ENCODE results near the gene PSMD8.
A peak's percentile ranks its signal among the peaks of the same experiment; 100 is the strongest.
"Not testable (repeated sequence)": the region's sequence is repeated elsewhere in the genome, so short reads cannot be mapped to it uniquely, and the experiment has no call there.

PSMD8 gene

DNA sequence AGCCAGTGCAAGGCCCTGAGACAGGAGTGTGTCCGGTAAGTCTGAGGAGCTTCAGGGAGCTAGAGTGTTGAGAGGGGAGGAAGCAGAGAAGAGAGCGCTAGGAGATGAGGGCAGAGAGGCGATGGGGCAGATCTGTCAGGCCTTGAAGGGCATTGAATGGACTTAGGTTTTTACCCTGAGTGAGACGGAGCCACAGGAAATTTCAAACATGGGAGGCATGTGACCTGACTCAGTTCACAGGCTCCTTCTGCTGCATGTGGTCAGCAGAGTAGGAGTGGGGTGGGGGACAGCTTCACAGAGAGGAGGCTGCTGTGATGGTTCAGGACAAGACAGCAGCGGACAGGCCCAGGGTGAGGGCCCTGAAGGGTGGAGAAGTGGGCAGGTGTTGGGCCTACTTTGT is 26.0 kb downstream of the PSMD8 start:
- ATAC-seq (replicated peaks) (no peak), DNase-seq (no peak)
- no peak overlapping the region for H3K4me3 Mint-ChIP-seq
- no peaks in the 10 kb centered on the region for H3K9me3 Mint-ChIP-seq
- peaks cover 3 to 5% of the 10 kb centered on the region in 2 donors for H3K36me3 Mint-ChIP-seq
- H3K27me3 Mint-ChIP-seq, result peaks cover 27 to 50% of the 10 kb centered on the region in 2 donors
- H3K4me1 Mint-ChIP-seq, result peaks cover 7 to 29% of the 10 kb centered on the region in 2 donors
- no peak overlapping the region for H3K27ac Mint-ChIP-seq

DNA sequence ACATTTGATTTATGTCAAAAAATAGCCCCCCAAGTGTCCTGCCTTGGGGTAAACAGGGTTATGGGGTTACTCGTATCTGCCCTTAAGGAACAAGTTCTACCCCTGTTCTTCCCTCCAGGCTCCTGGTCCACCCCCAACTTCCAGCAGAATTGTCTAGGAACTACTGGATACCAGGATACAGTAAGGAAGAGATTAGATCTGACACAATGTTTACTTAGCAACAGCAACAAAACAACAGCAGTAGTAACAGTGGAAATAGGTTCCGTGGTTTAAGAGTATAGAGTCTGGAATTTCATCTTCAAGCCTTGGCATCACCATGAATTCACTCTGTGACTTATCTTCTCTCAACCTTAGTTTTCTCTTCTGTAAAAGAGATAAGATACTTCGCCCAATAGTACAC is 26.8 kb downstream of the PSMD8 start:
- DNase-seq, result no peak
- no peak for ATAC-seq (replicated peaks)
- Mint-ChIP-seq H3K4me3 (no peak overlapping the region), H3K36me3 (peaks cover 4 to 6% of the 10 kb centered on the region in 2 donors), H3K27ac (no peak overlapping the region), H3K27me3 (peaks cover 27 to 49% of the 10 kb centered on the region in 2 donors), H3K9me3 (no peaks in the 10 kb centered on the region), H3K4me1 (peaks cover 7 to 31% of the 10 kb centered on the region in 2 donors)

DNA sequence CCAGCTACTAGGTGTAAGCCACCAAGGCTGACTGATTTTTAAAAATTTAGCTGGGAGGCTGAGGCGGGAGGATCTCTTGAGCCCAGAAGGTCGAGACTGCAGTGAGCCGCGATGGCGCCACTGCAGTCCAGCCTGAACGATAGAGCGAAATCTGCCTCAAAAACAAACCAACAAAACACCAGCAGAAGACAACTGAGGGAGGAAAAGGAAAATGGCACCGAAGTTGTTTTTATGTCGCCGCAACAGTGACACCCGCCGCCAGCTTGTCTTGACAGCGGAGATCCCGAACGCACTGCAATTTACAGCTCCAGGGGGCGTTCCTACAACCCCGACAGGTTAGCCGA is 28.2 kb downstream of the PSMD8 start:
- Mint-ChIP-seq H3K4me1 (peaks cover 7 to 22% of the 10 kb centered on the region in 2 donors), H3K9me3 (no peaks in the 10 kb centered on the region), H3K36me3 (peaks cover 6 to 10% of the 10 kb centered on the region in 2 donors), H3K27me3 (peaks cover 13 to 35% of the 10 kb centered on the region in 2 donors), H3K4me3 (peak overlapping the region; percentile 93 to 96), H3K27ac (peak overlapping the region; percentile 96)
- ATAC-seq (replicated peaks), result no peak
- DNase-seq, result no peak

DNA sequence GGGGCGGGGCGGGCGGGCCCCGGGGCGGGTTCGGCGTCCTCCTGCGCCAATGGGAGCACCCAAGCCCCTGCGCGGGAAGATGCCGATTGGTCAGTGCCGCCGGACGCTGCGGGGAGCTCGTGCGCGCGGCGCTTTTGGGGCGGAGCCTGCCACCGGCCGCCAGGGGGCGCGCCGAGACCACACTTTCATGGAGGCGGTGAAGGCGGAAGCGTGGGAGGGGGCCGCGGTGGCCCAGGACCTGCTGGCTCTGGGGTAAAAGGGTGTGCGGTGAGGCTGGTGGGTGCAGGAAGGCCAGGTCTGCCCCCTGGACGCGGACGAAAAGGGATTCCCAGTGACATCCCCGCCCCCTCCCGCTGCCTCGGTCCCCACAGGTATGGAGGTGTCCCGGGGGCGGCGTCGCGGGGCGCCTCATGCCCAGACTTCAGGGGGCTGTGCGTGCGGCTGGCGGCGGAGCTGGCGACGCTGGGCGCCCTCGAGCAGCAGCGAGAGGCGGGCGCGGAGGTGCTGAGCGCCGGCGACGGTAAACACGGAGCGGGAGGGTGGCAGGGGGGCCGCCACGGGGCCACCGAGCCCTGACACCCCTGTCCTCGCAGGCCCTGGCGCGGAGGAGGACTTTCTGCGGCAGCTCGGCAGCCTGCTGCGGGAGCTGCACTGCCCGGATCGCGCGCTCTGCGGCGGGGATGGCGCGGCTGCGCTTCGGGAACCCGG is 28.8 kb downstream of the PSMD8 start, which contains the start of gene FAM98C:
FAM98C (plus strand) TSS at position 127 of the 708 bp plus-strand sequence; CDS start at position 188, 61 bp downstream.
- Mint-ChIP-seq H3K36me3 (peaks cover 9 to 14% of the 10 kb centered on the region in 2 donors), H3K4me3 (peak within 1 kb of the TSS; percentile 93 to 96), H3K27me3 (peaks cover 12 to 30% of the 10 kb centered on the region in 2 donors), H3K9me3 (no peaks in the 10 kb centered on the region), H3K27ac (peak within 1 kb of the TSS; percentile 96), H3K4me1 (peaks cover 7 to 22% of the 10 kb centered on the region in 2 donors)
- peak; percentile 97 for DNase-seq
- ATAC-seq (replicated peaks), result peak; percentile 97 to 98

DNA sequence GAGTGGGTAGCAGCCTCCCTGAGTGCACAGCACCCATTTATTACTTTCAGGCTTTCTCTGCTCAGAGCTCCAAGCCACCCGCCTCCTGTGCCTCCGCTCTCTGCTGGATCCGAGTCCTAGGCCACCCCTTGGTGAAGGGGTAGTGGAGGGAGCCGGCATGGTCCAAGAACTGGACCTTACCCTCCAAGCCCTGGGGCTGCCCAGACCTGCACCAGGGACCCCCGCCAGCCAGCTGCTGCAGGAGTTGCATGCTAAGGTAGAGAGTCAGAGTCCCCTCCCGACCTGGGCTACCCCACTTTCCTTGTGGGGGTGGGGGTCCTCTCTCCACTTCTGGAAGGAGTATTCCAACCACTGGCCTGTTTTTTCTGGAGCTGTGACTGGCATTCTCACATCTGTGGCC is 30.5 kb downstream of the PSMD8 start:
- ATAC-seq (replicated peaks) (no peak), DNase-seq (no peak)
- Mint-ChIP-seq H3K9me3 (no peaks in the 10 kb centered on the region), H3K4me3 (peak overlapping the region; percentile 48 to 93), H3K27me3 (peaks cover 5 to 12% of the 10 kb centered on the region in 2 donors), H3K27ac (no peak overlapping the region), H3K36me3 (peaks cover 13 to 19% of the 10 kb centered on the region in 2 donors), H3K4me1 (peaks cover 7 to 22% of the 10 kb centered on the region in 2 donors)

DNA sequence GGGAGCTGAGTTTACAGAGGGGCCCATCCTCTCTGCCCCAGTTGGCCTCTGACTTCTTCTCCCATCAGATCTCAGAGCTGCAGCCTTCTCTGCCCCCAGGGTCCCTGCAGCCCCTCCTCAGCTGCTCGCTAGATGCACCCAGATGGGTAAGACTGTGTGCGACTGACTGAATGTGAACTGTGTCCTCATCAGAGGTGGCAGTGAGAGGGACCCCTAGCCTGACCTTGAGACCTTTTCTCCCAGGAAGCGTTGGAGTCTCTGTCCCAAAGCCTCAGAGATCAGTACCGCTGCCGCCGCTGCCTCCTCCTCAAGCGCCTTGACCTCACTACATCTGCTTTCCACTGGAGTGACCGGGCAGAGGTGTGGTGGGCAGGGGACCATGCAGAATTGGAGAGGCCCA is 30.9 kb downstream of the PSMD8 start:
- Mint-ChIP-seq H3K9me3 (no peaks in the 10 kb centered on the region), H3K27me3 (peaks cover 2 to 8% of the 10 kb centered on the region in 2 donors), H3K4me3 (no peak overlapping the region), H3K36me3 (peaks cover 13 to 19% of the 10 kb centered on the region in 2 donors), H3K27ac (no peak overlapping the region), H3K4me1 (peaks cover 7 to 22% of the 10 kb centered on the region in 2 donors)
- DNase-seq (no peak), ATAC-seq (replicated peaks) (no peak)

DNA sequence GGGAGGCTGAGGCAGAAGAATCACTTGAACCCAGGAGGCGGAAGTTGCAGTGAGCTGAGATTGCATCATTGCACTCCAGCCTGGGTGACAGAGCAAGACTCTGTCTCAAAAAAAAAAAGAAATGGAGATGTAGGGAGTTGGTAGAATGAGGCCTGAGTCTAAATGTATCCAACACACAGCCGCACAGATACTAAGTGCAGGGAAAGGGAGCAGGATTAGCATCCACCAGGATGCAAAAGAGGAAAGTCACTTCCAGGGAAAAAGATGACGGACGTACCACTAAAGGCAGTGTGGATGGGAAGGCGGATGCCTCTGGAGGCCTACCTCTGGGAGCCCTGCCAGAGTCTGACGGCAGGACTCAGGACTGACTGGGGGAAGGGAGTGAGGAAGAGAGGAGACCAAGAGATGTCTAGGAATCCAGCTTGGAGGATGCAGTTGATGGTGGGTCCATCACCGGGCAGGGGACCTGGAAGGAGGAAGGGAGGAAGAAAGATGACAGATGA is 35.3 kb downstream of the PSMD8 start:
- no peak overlapping the region for H3K27ac Mint-ChIP-seq
- H3K9me3 Mint-ChIP-seq, result no peaks in the 10 kb centered on the region
- ATAC-seq (replicated peaks) (no peak), DNase-seq (no peak)
- peaks cover 0 to 9% of the 10 kb centered on the region in 2 donors for H3K4me1 Mint-ChIP-seq
- no peak overlapping the region for H3K4me3 Mint-ChIP-seq
- H3K36me3 Mint-ChIP-seq, result peaks cover 13 to 19% of the 10 kb centered on the region in 2 donors
- no peaks in the 10 kb centered on the region for H3K27me3 Mint-ChIP-seq

DNA sequence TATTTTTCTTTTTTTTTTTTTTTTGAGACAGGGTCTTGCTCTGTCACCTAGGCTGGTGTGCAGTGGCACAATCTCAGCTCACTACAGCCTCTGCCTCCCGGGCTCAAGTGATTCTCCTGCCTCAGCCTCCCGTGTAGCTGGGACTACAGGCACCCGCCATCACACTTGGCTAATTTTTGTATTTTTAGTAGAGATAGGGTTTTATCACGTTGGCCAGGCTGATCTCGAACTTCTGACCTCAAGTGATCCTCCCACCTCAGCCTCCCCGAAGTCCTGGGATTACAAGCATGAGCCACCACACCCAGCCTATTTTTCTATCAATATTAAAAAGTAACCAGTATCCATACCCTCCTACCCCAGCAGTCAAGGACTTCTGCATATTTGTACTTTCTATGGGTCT is 36.0 kb downstream of the PSMD8 start:
- not testable (repeated sequence) for DNase-seq; ATAC-seq (replicated peaks); H3K9me3 Mint-ChIP-seq; H3K4me3 Mint-ChIP-seq; H3K27ac Mint-ChIP-seq; H3K4me1 Mint-ChIP-seq; H3K27me3 Mint-ChIP-seq
- H3K36me3 Mint-ChIP-seq, result peaks cover 8 to 16% of the 10 kb centered on the region in 2 donors

DNA sequence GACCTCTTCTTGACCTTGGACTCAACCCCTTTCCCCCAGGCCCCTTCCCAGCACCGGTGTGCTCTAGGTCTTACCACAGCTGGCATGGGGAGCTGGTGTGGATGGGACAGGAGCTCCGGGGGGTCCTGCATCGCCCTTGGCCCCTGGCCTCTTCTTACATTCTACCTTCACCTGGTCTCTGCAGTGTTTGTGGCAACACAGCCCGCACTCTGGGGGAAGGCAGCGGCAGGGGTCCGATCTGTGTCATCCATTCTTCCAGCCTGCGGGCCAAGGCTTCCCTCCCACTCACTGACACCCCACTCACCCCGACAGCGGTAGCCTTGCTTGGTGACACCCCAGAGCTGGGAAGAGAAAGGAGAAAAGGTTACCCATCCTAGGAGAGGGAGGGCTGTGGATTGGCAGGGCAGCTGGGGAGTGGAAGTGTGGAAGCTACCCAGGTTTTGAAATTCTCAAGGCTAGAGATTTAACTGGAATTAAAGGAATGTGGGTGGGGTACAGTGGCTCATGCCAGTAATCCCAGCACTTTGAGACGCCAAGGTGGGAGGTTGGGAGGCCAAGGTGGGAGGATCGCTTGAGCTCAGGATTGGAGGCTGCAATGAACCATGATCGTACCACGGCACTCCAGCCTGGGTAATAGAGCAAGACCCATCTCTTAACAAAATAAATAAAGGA is 36.8 kb downstream of the PSMD8 start:
- no peak overlapping the region for H3K27ac Mint-ChIP-seq
- H3K27me3 Mint-ChIP-seq, result no peaks in the 10 kb centered on the region
- H3K4me1 Mint-ChIP-seq, result no peaks in the 10 kb centered on the region
- peaks cover 7 to 14% of the 10 kb centered on the region in 2 donors for H3K36me3 Mint-ChIP-seq
- no peak for ATAC-seq (replicated peaks)
- no peaks in the 10 kb centered on the region for H3K9me3 Mint-ChIP-seq
- DNase-seq, result no peak
- H3K4me3 Mint-ChIP-seq, result no peak overlapping the region

DNA sequence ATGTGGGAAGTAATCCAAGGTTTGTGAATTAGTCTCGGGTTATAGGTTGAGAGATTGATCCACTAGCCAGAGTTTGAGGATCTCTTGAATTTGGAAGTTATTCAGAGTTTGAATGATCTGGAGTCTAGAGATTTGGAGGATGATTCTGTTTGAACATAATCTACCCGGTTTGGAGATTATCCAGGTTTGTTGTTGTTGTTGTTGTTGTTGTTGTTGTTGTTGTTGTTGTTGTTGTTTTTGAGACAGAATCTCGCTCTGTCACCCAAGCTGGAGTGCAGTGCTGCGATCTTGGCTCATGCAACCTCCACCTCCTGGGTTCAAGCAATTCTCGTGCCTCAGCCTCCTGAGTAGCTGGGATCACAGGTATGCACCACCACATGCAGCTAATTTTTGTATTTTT is 37.5 kb downstream of the PSMD8 start:
- ATAC-seq (replicated peaks); H3K27ac Mint-ChIP-seq; DNase-seq; H3K27me3 Mint-ChIP-seq; H3K9me3 Mint-ChIP-seq; H3K4me3 Mint-ChIP-seq; H3K4me1 Mint-ChIP-seq: not testable (repeated sequence)
- peaks cover 7 to 13% of the 10 kb centered on the region in 2 donors for H3K36me3 Mint-ChIP-seq

DNA sequence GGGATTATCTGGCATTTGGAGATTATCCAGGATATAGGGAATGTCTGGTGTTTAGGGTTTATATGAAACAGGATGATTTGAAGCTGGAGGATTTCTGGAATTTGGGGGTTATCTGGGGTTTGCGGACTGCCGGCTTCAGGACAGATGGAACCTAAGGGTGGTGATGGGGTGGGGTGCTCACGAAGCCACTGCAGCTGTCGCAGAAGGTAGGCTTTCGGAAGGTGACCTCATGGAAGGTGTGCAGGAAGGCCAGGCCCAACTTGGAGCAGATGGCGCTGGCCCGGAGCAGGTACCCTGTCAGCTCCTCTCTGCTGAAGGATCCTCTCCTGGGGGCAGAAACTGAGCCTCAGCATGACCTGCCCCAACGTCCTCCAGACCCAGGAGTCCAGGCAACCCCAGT is 38.1 kb downstream of the PSMD8 start:
- peaks cover 7 to 8% of the 10 kb centered on the region in 2 donors for H3K36me3 Mint-ChIP-seq
- H3K27ac Mint-ChIP-seq, result no peak overlapping the region
- ATAC-seq (replicated peaks), result no peak
- H3K4me3 Mint-ChIP-seq, result no peak overlapping the region
- DNase-seq, result no peak
- peaks cover 6 to 11% of the 10 kb centered on the region in 2 donors for H3K4me1 Mint-ChIP-seq
- H3K27me3 Mint-ChIP-seq, result no peaks in the 10 kb centered on the region
- no peaks in the 10 kb centered on the region for H3K9me3 Mint-ChIP-seq

DNA sequence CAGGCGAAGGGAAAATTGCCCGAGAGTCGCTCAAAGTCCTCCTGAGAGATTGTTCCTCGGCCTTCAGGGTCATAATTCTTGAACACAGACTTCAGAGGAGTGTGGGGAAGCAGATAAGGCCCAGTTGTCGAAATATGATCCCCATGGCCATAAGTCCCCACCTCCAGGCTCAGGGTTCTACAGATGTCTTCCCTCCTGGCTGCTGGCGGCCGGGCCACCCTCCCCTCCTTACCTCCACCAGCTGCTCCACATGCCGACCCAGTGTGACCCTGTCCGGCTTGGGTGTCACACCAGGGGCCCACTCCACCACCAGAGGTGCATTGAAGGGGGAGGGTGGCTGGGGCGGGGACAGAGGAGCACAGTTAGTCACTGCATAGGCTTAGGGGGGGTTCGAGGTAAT is 38.6 kb downstream of the PSMD8 start:
- Mint-ChIP-seq H3K4me1 (peaks cover 11 to 16% of the 10 kb centered on the region in 2 donors), H3K4me3 (no peak overlapping the region), H3K27ac (no peak overlapping the region), H3K36me3 (peaks cover 5 to 6% of the 10 kb centered on the region in 2 donors), H3K9me3 (no peaks in the 10 kb centered on the region), H3K27me3 (no peaks in the 10 kb centered on the region)
- ATAC-seq (replicated peaks) (no peak), DNase-seq (no peak)

DNA sequence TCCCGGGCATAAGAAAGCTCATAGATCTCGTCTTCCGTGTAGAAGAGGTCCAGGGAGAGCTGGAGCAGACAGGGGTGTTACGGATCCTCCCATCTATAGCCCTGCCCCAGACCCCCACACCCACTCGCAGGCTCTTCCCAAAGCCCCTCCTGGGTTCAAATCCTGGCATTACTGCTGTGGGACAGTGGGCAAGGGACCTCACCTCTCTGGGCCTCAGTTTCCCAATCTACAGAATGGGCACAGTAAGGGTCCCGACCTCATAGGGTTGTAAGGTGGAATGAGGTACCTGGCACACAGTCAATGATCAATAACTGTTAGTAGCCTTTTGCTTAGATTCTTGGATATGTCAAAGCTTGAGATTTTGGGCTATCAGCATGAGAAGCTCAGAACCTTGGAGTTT is 39.0 kb downstream of the PSMD8 start:
- DNase-seq (no peak), ATAC-seq (replicated peaks) (no peak)
- no peaks in the 10 kb centered on the region for H3K27me3 Mint-ChIP-seq
- H3K4me3 Mint-ChIP-seq, result no peak overlapping the region
- no peaks in the 10 kb centered on the region for H3K9me3 Mint-ChIP-seq
- H3K36me3 Mint-ChIP-seq, result peaks cover 4% of the 10 kb centered on the region in 2 donors
- no peak overlapping the region for H3K27ac Mint-ChIP-seq
- H3K4me1 Mint-ChIP-seq, result peaks cover 13 to 20% of the 10 kb centered on the region in 2 donors

DNA sequence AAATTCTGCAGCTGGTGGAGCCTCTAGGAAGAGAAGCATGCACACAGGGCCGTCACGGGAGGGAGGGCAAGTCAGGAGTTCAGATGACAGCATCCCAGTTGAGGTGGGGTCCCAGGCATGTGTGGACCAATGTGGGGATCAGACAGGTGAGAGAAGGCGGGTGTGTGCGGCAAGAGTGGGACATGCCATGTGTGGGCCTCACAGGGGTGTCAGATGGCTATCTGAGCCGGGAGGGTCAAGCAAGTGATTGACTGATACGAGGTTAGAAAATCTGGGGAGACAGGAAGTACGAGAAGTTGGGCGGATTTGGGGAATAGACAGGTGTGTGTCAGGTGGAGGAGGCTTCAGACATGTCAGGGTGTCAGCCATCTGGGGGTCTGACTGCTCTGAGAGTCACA is 42.8 kb downstream of the PSMD8 start:
- H3K9me3 Mint-ChIP-seq, result no peaks in the 10 kb centered on the region
- peak overlapping the region; percentile 42 for H3K27ac Mint-ChIP-seq
- H3K4me3 Mint-ChIP-seq, result peak overlapping the region; percentile 83 to 88
- H3K27me3 Mint-ChIP-seq, result peaks cover 5 to 6% of the 10 kb centered on the region in 2 donors
- H3K4me1 Mint-ChIP-seq, result peaks cover 20 to 27% of the 10 kb centered on the region in 2 donors
- no peaks in the 10 kb centered on the region for H3K36me3 Mint-ChIP-seq
- DNase-seq (no peak), ATAC-seq (replicated peaks) (no peak)

All from stimulated activated naive B cell treated with anti-CD40 and anti-IgM and Interleukin-4, amounts not matched to agents 10 μg/mL and 1 μg/mL and 100 μg/mL, for 72 hours (primary cell).